Dermis lymphatic vessel endothelial cell (primary cell): ENCODE measurements around the gene FGF10. TPM values are rescaled to one million over a fixed set of nuclear protein-coding genes. Genes with fewer than 3 reads are reported as not detected.

ENCODE experiments used
- total RNA-seq: library from RNA; depleted of rRNA; stranded (reverse); fragments of >200 nt; gene quantifications from 2 replicates; pipeline ENCODE4 v1.2.1, GENCODE V29; 2014

The FGF10 gene
- not detected in 2 replicates for total RNA-seq

GRCh38 chr5:44389090-44389822, at the start of gene FGF10:
Gene FGF10 (minus strand): TSS chr5:44389420. CDS start chr5:44388682, 738 bp downstream.

